Upper lobe of right lung (tissue), 1 donor: ENCODE results near the gene CRYAB. TPM values are rescaled to one million over a fixed set of nuclear protein-coding genes. Genes with fewer than 3 reads are reported as not detected.

Experiments
- ATAC-seq: fragments of 200-7000 bp; cut with Tn5 transposase; one replicate; pipeline ENCODE4 v1.9.1; 2020; ENCODE audit warnings: mild to moderate bottlenecking, moderate library complexity
- DNase-seq: peaks from one replicate; pipeline ENCODE4 v3.0.0-alpha.2; 2020
- H3K27ac ChIP-seq: fragments of 200-600 bp; one replicate; pipeline ENCODE4 v1.8.0; 2022
- H3K27me3 ChIP-seq: fragments of 200-600 bp; one replicate; pipeline ENCODE4 v1.8.0; 2022; ENCODE audit warnings: mild to moderate bottlenecking
- H3K36me3 ChIP-seq: fragments of 200-600 bp; one replicate; pipeline ENCODE4 v1.8.0; 2022
- H3K4me1 ChIP-seq: fragments of 200-600 bp; one replicate; pipeline ENCODE4 v1.8.0; 2022
- H3K4me3 ChIP-seq: fragments of 200-600 bp; one replicate; pipeline ENCODE4 v1.8.0; 2022; ENCODE audit warnings: mild to moderate bottlenecking
- H3K9me3 ChIP-seq: fragments of 200-600 bp; one replicate; pipeline ENCODE4 v1.8.0; 2022
- intact Hi-C: fragments of 100-400 bp; cut with DNase I; formaldehyde crosslinking; loops from one replicate; pipeline ENCODE4 v1.11.0; 2022
- total RNA-seq: library from RNA; stranded (reverse); fragmentation: NEBNext Ultra II Directional; extraction: Animal tissue kit (Norgen Biotek cat#: 25700); gene quantifications from one replicate; pipeline ENCODE4 v1.2.1, GENCODE V29; 2021
- TF ChIP-seq, protein P1 (sequence below): fragments of 200-600 bp; IDR thresholded peaks from one replicate; pipeline ENCODE4 v1.8.0; 2022; ENCODE audit warnings: antibody characterized with exemption
- donor health status: DM: no; HTN: yes; CAD: no; lungs with severe emphysema.

CRYAB gene
- total RNA-seq, 1 donor from 2014 or later = 113 TPM

DNA sequence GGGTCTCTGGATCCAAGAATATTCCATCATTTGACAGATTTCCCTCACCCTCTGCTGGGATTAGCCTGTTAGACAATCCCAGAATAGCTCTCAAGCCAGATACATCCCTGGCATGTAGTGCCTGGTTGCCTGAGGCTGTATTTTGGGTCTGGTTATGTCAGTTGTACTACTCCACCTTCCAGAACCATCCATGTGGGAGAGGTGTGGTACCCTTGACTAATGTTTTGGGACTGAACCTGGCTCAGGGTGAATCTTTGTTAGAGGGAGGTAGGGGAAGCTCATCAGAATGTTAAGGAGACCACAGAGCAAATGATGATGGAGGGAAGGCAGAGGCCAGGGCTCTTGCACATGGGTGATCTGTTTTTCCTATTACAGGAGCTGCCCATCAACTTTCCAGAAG, 12.4 kb upstream of the CRYAB start:
- peaks cover 28% of the 10 kb centered on the region for H3K4me1 ChIP-seq
- no peak for ATAC-seq
- no peak overlapping the region for H3K4me3 ChIP-seq
- no peaks in the 10 kb centered on the region for H3K27me3 ChIP-seq
- intact Hi-C loops = no loop called here
- H3K27ac ChIP-seq = peak overlapping the region; percentile 82
- TF ChIP-seq, protein P1, sequence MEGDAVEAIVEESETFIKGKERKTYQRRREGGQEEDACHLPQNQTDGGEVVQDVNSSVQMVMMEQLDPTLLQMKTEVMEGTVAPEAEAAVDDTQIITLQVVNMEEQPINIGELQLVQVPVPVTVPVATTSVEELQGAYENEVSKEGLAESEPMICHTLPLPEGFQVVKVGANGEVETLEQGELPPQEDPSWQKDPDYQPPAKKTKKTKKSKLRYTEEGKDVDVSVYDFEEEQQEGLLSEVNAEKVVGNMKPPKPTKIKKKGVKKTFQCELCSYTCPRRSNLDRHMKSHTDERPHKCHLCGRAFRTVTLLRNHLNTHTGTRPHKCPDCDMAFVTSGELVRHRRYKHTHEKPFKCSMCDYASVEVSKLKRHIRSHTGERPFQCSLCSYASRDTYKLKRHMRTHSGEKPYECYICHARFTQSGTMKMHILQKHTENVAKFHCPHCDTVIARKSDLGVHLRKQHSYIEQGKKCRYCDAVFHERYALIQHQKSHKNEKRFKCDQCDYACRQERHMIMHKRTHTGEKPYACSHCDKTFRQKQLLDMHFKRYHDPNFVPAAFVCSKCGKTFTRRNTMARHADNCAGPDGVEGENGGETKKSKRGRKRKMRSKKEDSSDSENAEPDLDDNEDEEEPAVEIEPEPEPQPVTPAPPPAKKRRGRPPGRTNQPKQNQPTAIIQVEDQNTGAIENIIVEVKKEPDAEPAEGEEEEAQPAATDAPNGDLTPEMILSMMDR = no peak
- DNase-seq = no peak
- H3K9me3 ChIP-seq = no peaks in the 10 kb centered on the region
- no peaks in the 10 kb centered on the region for H3K36me3 ChIP-seq

DNA sequence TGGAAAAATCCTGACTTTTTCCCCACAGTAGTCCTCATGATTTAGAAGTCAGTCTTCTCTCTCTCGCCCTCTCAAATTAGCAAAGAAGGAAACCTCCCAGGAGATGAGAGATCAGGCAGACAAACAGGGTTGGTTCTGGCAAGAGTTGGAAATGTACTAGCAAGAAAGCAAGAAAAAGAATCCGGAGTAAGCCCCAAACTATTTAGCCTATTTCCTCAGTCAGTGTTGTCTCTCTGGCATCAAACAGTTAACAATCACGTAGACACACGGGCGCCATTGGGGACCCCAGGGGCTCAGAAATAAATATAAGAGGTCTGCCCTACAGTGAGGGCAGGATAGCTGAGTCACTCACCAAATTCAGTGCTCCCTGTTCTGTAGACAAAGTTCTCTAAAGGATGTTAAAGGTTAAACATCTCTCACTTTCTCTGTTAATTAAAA, 11.8 kb upstream of the CRYAB start:
- no peak for DNase-seq

DNA sequence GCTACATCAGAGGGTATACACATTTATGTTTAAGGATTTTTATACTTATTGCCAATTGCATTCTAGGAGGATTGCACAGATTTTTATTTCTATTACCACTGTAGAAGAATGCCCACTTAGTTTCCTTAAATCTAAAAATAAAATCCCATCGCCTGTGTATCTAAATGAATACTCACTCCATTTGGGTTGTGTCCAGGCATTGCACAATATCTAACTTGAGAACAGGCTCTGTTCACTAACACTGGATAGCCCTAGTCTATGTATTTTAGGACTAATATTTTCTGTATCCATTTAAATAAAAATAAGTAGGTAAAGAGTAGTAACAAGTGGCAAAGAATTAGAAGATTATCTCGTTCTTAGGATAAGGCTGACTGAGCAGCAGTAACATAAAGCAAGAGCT, 11.2 kb upstream of the CRYAB start:
- no peaks in the 10 kb centered on the region for H3K36me3 ChIP-seq
- ATAC-seq = no peak
- H3K4me3 ChIP-seq = peak overlapping the region; percentile 8
- peak overlapping the region; percentile 82 for H3K27ac ChIP-seq
- H3K4me1 ChIP-seq = peaks cover 28% of the 10 kb centered on the region
- TF ChIP-seq, protein P1 = no peak
- no peaks in the 10 kb centered on the region for H3K9me3 ChIP-seq
- no peak for DNase-seq
- no peaks in the 10 kb centered on the region for H3K27me3 ChIP-seq
- intact Hi-C loops = no loop called here

More for the DNA sequence above, 11.8 kb upstream of the CRYAB start:
- Histone ChIP-seq H3K36me3 (no peaks in the 10 kb centered on the region), H3K9me3 (no peaks in the 10 kb centered on the region), H3K27me3 (no peaks in the 10 kb centered on the region), H3K4me3 (peak overlapping the region; percentile 8), H3K27ac (peak overlapping the region; percentile 82), H3K4me1 (peaks cover 28% of the 10 kb centered on the region)
- intact Hi-C loops = no loop called here
- TF ChIP-seq, protein P1 = no peak
- no peak for ATAC-seq

DNA sequence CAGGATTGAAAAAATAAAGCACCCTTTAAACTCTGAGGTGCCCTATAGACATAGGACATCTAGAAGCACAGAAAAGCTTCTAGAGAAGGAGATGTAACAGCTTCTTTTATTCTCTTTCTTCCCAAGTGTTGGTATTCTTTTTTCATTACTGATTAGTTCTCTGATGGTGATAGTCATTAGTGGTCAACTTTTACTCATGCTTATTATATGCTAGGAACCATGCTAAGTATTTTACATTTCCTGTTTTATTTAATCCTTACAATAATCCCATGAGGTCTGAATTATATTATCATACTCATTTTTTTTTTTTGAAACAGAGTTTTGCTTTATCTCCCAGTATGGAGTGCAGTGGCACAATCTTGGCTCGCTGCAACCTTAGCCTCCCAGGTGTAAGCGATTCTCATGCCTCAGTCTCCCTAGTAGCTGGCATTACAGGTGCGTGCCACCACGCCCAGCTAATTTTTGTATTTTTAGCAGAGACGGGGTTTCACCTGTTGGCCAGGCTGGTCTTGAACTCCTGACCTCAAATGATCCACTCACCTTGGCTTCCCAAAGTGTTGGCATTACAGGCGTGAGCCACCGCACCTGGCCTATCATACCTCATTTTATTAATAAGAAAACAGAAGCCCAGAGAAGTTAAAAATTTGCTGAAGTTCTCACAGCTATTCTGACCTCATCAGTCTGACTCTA, 10.1 kb upstream of the CRYAB start:
- Histone ChIP-seq H3K36me3 (no peaks in the 10 kb centered on the region), H3K4me3 (no peak overlapping the region), H3K4me1 (peaks cover 24% of the 10 kb centered on the region), H3K27me3 (no peaks in the 10 kb centered on the region), H3K9me3 (no peaks in the 10 kb centered on the region), H3K27ac (no peak overlapping the region)
- ATAC-seq (no peak), DNase-seq (no peak)
- TF ChIP-seq, protein P1 = no peak
- intact Hi-C loops = no loop called here

DNA sequence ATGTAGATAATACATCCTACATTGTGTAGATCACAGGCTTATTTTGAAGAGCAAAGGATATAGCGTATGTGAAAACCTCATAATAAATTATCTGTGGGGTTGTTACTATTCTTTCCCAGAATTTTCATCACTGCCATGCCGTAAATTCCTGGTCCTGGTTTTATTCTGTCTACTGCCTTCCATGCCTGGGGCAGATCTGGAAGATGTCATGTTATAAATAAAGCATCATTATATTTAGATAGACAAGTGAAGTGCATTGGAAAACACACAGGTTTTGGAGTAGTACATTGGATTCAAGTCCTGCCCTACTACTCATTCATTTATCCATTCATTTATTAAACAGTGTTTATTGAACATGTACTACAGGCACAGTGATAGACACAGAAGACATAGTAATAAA, 9.3 kb upstream of the CRYAB start:
- Histone ChIP-seq H3K27me3 (no peaks in the 10 kb centered on the region), H3K4me3 (no peak overlapping the region), H3K4me1 (peaks cover 18% of the 10 kb centered on the region), H3K9me3 (no peaks in the 10 kb centered on the region), H3K36me3 (no peaks in the 10 kb centered on the region), H3K27ac (no peak overlapping the region)
- TF ChIP-seq, protein P1 = no peak
- no peak for ATAC-seq
- intact Hi-C loops = no loop called here
- no peak for DNase-seq
